SK-N-SH (cell line): ENCODE results near the gene SLC25A47. TPM values are rescaled to one million over a fixed set of nuclear protein-coding genes. Genes with fewer than 3 reads are reported as not detected.

Experiments
- CTCF ChIA-PET: fragments of 300-600, 350-600 bp; formaldehyde crosslinking; extraction: SDS; loops from one replicate; lab custom pipeline; 2021; lab: Yijun Ruan, JAX
- POLR2A ChIA-PET: fragments of 350-600 bp; sonication (Branson Sonifier 250); formaldehyde crosslinking; extraction: SDS; loops from one replicate; lab custom pipeline; 2020; ENCODE audit warnings: antibody characterized with exemption, inconsistent platforms; lab: Yijun Ruan, JAX
- DNase-seq: peaks from one replicate; pipeline ENCODE4 v3.0.0; 2012
- H2AFZ ChIP-seq: fragments of 200-600 bp; sonication (generic); 2 replicates; pipeline ENCODE4 v1.8.1; 2016; ENCODE audit warnings: antibody characterized with exemption, mild to moderate bottlenecking, low read depth
- H3F3A ChIP-seq: fragments of 200-600 bp; sonication (generic); replicated peaks from 2 replicates; pipeline ENCODE3; 2016; ENCODE audit warnings: antibody characterized with exemption, mild to moderate bottlenecking; ENCODE audit not compliant: insufficient read depth
- H3K27ac ChIP-seq, 2 experiments: fragments of 200-500 bp in 1 of 2; fragments of 200-600 bp in 1 of 2; sonication (Bioruptor generic) in 1 of 2; sonication (generic), shearing (Covaris generic) in 1 of 2; 2 replicates each; pipeline versions ENCODE4 v1.5.1 to v1.6.1; 2014 to 2016; ENCODE audit warnings: low read depth in 2 of 2, inconsistent platforms in 1 of 2, low read length in 1 of 2, mild to moderate bottlenecking in 1 of 2, mixed read lengths in 1 of 2
- H3K27me3 ChIP-seq: fragments of 200-600 bp; sonication (generic), shearing (Covaris generic); 2 replicates; pipeline ENCODE4 v1.6.1; 2016; ENCODE audit warnings: mixed run types; ENCODE audit not compliant: insufficient read depth
- H3K36me3 ChIP-seq, 2 experiments: fragments of 200-500 bp in 1 of 2; fragments of 200-600 bp in 1 of 2; sonication (Bioruptor generic) in 1 of 2; sonication (generic) in 1 of 2; replicated peaks in 1 of 2; 2 replicates each; pipeline versions ENCODE3 to v1.5.1; 2014 to 2016; ENCODE audit warnings: low read length in 1 of 2, mild to moderate bottlenecking in 1 of 2; ENCODE audit not compliant: insufficient read depth in 2 of 2, control insufficient read depth in 1 of 2
- H3K4me1 ChIP-seq, 2 experiments: fragments of 200-500 bp in 1 of 2; fragments of 200-600 bp in 1 of 2; sonication (Bioruptor generic) in 1 of 2; sonication (generic), shearing (Covaris generic) in 1 of 2; 2 replicates each; pipeline versions ENCODE4 v1.5.1 to v1.6.1; 2014 to 2016; ENCODE audit warnings: low read depth in 1 of 2, low read length in 1 of 2, mixed run types in 1 of 2; ENCODE audit not compliant: insufficient read depth in 2 of 2, control insufficient read depth in 1 of 2
- H3K4me2 ChIP-seq: fragments of 200-600 bp; sonication (generic), shearing (Covaris generic); 2 replicates; pipeline ENCODE4 v1.6.1; 2017; ENCODE audit warnings: mixed run types
- H3K4me3 ChIP-seq, 2 experiments: fragments of 200-500 bp in 1 of 2; fragments of 200-600 bp in 1 of 2; sonication (Bioruptor generic) in 1 of 2; sonication (generic), shearing (Covaris generic) in 1 of 2; 2 replicates each; pipeline versions ENCODE4 v1.5.1 to v1.8.1; 2014 to 2016; ENCODE audit warnings: low read depth in 2 of 2, inconsistent platforms in 1 of 2, low read length in 1 of 2, mild to moderate bottlenecking in 1 of 2, mixed read lengths in 1 of 2, moderate library complexity in 1 of 2
- H3K79me2 ChIP-seq: fragments of 200-600 bp; sonication (generic); 2 replicates; pipeline ENCODE4 v1.8.1; 2017; ENCODE audit warnings: mild to moderate bottlenecking; ENCODE audit not compliant: insufficient read depth
- H3K9ac ChIP-seq: fragments of 200-600 bp; sonication (generic); 2 replicates; pipeline ENCODE4 v1.6.1; 2017; ENCODE audit warnings: mixed run types
- H3K9me2 ChIP-seq: fragments of 200-600 bp; sonication (generic); 2 replicates; pipeline ENCODE4 v1.6.1; 2017; ENCODE audit warnings: mixed run types
- H3K9me3 ChIP-seq: fragments of 200-600 bp; sonication (generic); 2 replicates; pipeline ENCODE4 v1.6.1; 2017; ENCODE audit warnings: mixed run types, mild to moderate bottlenecking, moderate library complexity
- H4K20me1 ChIP-seq: fragments of 200-600 bp; sonication (generic); 2 replicates; pipeline ENCODE4 v1.6.1; 2017; ENCODE audit warnings: mild to moderate bottlenecking, mixed run types; ENCODE audit not compliant: insufficient read depth
- FOXJ3 ChIP-seq: sonication (generic); formaldehyde crosslinking; IDR thresholded peaks from 2 replicates; pipeline ENCODE4 v1.5.1; 2020; ENCODE audit warnings: mild to moderate bottlenecking, missing genetic modification reagents
- FOXM1 ChIP-seq: IDR thresholded peaks from 2 replicates; pipeline ENCODE4 v1.4.0; 2012; ENCODE audit warnings: low read depth, mild to moderate bottlenecking
- GABPA ChIP-seq: IDR thresholded peaks from 2 replicates; pipeline ENCODE4 v1.4.0; 2012; ENCODE audit warnings: low read depth, mild to moderate bottlenecking
- MEF2A ChIP-seq: IDR thresholded peaks from 2 replicates; pipeline ENCODE4 v1.4.0; 2012; ENCODE audit warnings: low read depth, borderline replicate concordance
- NRF1 ChIP-seq: IDR thresholded peaks from 2 replicates; pipeline ENCODE4 v1.6.1; 2012; ENCODE audit warnings: low read depth, mild to moderate bottlenecking, low read length
- PBX3 ChIP-seq: IDR thresholded peaks from 2 replicates; pipeline ENCODE4; 2012
- POLR2AphosphoS5 ChIP-seq: IDR thresholded peaks from 2 replicates; pipeline ENCODE4 v1.6.1; 2012; ENCODE audit warnings: low read depth, low read length
- RCOR1 ChIP-seq: fragments of 150-350 bp; IDR thresholded peaks from 2 replicates; pipeline ENCODE4 v1.6.1; 2017; ENCODE audit warnings: antibody characterized with exemption, low read length
- RFX5 ChIP-seq: IDR thresholded peaks from 2 replicates; pipeline ENCODE4 v1.6.1; 2012; ENCODE audit warnings: mild to moderate bottlenecking, improper control_type of control experiment, low read length
- SIN3A ChIP-seq: IDR thresholded peaks from 2 replicates; pipeline ENCODE4 v1.6.1; 2012; ENCODE audit warnings: low read depth, mild to moderate bottlenecking, low read length, moderate library complexity, borderline replicate concordance
- TCF12 ChIP-seq: IDR thresholded peaks from 2 replicates; pipeline ENCODE4 v1.4.0; 2012
- USF1 ChIP-seq: IDR thresholded peaks from 2 replicates; pipeline ENCODE4 v1.4.0; 2012; ENCODE audit warnings: low read depth, borderline replicate concordance
- WGBS: methylation state at CpG from one replicate; pipeline ENCODE4 v1.1.6; 2017; ENCODE audit warnings: low lambda C conversion rate; 5-methylcytosine and 5-hydroxymethylcytosine counted together
- polyA plus RNA-seq, 3 experiments: library from polyadenylated mRNA; depleted of rRNA; stranded (reverse); fragments of >200 nt; gene quantifications; 2 replicates each; pipeline ENCODE4 v1.2.3, GENCODE V29; 2012
- TF ChIP-seq, protein P1 (sequence below): fragments of 200-600 bp; sonication (generic); IDR thresholded peaks from 2 replicates; pipeline ENCODE4 v1.6.1; 2017; ENCODE audit warnings: antibody characterized with exemption, mild to moderate bottlenecking, moderate library complexity

SLC25A47 gene
- polyA plus RNA-seq, 1 of the 3 experiments (the other 2 are of a cell fraction) = not detected

GRCh38 chr14:100288382-100289185 is 34.6 kb upstream of the SLC25A47 start:
- ChIA-PET CTCF (interaction anchor here (1.5 to 1.7 kb wide), 2 partner anchors 15 to 89 kb away, joined by 3 to 13 read pairs; no protein-coding TSS in a partner anchor), POLR2A (no interaction called here)
- Histone ChIP-seq H3K9ac (no peak overlapping the region), H3K9me2 (no peaks in the 10 kb centered on the region), H3K4me3 (no peak overlapping the region), H3K4me1 (peaks cover 0 to 33% of the 10 kb centered on the region in 2 experiments; a peak in 1 of 4 replicates), H3K79me2 (peaks cover 3% of the 10 kb centered on the region; the same call in 1 of the 2 replicates), H3K27me3 (no peaks in the 10 kb centered on the region), H3F3A (no peaks in the 10 kb centered on the region), H4K20me1 (0 out of 2 replicates have a peak, but pooled peaks cover 2% of the 10 kb centered on the region), H3K9me3 (no peaks in the 10 kb centered on the region), H3K4me2 (no peak overlapping the region), H2AFZ (no peak overlapping the region), H3K36me3 (peaks cover 0 to 18% of the 10 kb centered on the region in 2 experiments), H3K27ac (peak overlapping the region in 1 of 2 experiments; percentile 35; a peak in 1 of 4 replicates)
- TF ChIP-seq PBX3 (no peak), RFX5 (no peak), FOXM1 (no peak), POLR2AphosphoS5 (no peak), MEF2A (no peak), RCOR1 (no peak), NRF1 (no peak), USF1 (no peak), GABPA (no peak), FOXJ3 (no peak), SIN3A (no peak), TCF12 (no peak)
- TF ChIP-seq, protein P1, sequence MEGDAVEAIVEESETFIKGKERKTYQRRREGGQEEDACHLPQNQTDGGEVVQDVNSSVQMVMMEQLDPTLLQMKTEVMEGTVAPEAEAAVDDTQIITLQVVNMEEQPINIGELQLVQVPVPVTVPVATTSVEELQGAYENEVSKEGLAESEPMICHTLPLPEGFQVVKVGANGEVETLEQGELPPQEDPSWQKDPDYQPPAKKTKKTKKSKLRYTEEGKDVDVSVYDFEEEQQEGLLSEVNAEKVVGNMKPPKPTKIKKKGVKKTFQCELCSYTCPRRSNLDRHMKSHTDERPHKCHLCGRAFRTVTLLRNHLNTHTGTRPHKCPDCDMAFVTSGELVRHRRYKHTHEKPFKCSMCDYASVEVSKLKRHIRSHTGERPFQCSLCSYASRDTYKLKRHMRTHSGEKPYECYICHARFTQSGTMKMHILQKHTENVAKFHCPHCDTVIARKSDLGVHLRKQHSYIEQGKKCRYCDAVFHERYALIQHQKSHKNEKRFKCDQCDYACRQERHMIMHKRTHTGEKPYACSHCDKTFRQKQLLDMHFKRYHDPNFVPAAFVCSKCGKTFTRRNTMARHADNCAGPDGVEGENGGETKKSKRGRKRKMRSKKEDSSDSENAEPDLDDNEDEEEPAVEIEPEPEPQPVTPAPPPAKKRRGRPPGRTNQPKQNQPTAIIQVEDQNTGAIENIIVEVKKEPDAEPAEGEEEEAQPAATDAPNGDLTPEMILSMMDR = no peak
- 88% methylated on average over 12 of the region's 12 CpGs for WGBS
- DNase-seq = peak; percentile 34
